Skeletal muscle cell (primary cell): ENCODE measurements around the gene BAK1.
"Not testable (repeated sequence)": the region's sequence is repeated elsewhere in the genome, so short reads cannot be mapped to it uniquely, and the experiment has no call there.

Source experiments
- DNase-seq: peaks from one replicate; pipeline ENCODE4 v3.0.0-alpha.2; 2010; ENCODE audit warnings: low read depth
- H3K4me3 ChIP-seq: 2 replicates; pipeline ENCODE4 v1.5.1; 2011; ENCODE audit warnings: low read depth, mild to moderate bottlenecking, control low read depth, low read length, moderate library complexity

Gene BAK1

GRCh38 chr6:33609528-33609927 is 29.5 kb upstream of the BAK1 start:
- no peak for DNase-seq
- no peak overlapping the region for H3K4me3 ChIP-seq

- H3K4me3 ChIP-seq: no peak overlapping the region
- no peak for DNase-seq
Measured at GRCh38 chr6:33609019-33609418, 28.9 kb upstream of the BAK1 start.

- H3K4me3 ChIP-seq: no peak overlapping the region
- no peak for DNase-seq
Measured at GRCh38 chr6:33607784-33608161, 27.7 kb upstream of the BAK1 start.

- no peak for DNase-seq
- no peak overlapping the region for H3K4me3 ChIP-seq
Measured at GRCh38 chr6:33607126-33607783, 27.2 kb upstream of the BAK1 start.

GRCh38 chr6:33606642-33607041 is 26.6 kb upstream of the BAK1 start:
- no peak overlapping the region for H3K4me3 ChIP-seq
- no peak for DNase-seq

- H3K4me3 ChIP-seq: no peak overlapping the region
- DNase-seq: no peak
Measured at GRCh38 chr6:33604941-33605854, 25.1 kb upstream of the BAK1 start.

GRCh38 chr6:33602180-33602579 is 22.1 kb upstream of the BAK1 start:
- DNase-seq: no peak
- H3K4me3 ChIP-seq: no peak overlapping the region

GRCh38 chr6:33600761-33601160 is 20.7 kb upstream of the BAK1 start:
- DNase-seq: no peak
- H3K4me3 ChIP-seq: no peak overlapping the region

- H3K4me3 ChIP-seq: no peak overlapping the region
- DNase-seq: no peak
Measured at GRCh38 chr6:33599413-33599938, 19.4 kb upstream of the BAK1 start.

- no peak for DNase-seq
- H3K4me3 ChIP-seq: no peak overlapping the region
Measured at GRCh38 chr6:33597551-33598322, 17.7 kb upstream of the BAK1 start.

- not testable (repeated sequence) for H3K4me3 ChIP-seq, DNase-seq
Measured at GRCh38 chr6:33596894-33597293, 16.8 kb upstream of the BAK1 start.

- DNase-seq: no peak
- no peak overlapping the region for H3K4me3 ChIP-seq
Measured at GRCh38 chr6:33595001-33595846, 15.1 kb upstream of the BAK1 start.

GRCh38 chr6:33593414-33593727 is 13.3 kb upstream of the BAK1 start:
- no peak overlapping the region for H3K4me3 ChIP-seq
- no peak for DNase-seq

GRCh38 chr6:33592595-33593413 is 12.7 kb upstream of the BAK1 start:
- H3K4me3 ChIP-seq: no peak overlapping the region
- no peak for DNase-seq

- H3K4me3 ChIP-seq: no peak overlapping the region
- DNase-seq: no peak
Measured at GRCh38 chr6:33592280-33592594, 12.2 kb upstream of the BAK1 start.

GRCh38 chr6:33591424-33592032 is 11.5 kb upstream of the BAK1 start:
- H3K4me3 ChIP-seq: no peak overlapping the region
- DNase-seq: no peak

GRCh38 chr6:33590531-33591198 is 10.6 kb upstream of the BAK1 start:
- no peak overlapping the region for H3K4me3 ChIP-seq
- DNase-seq: no peak
